GM20000 (cell line): ENCODE measurements around the gene BATF3.
"Not testable (repeated sequence)": the region's sequence is repeated elsewhere in the genome, so short reads cannot be mapped to it uniquely, and the experiment has no call there.

Experiments
- DNase-seq: peaks from one replicate; pipeline ENCODE4 v3.0.0; 2012; ENCODE audit warnings: low spot score
- CTCF ChIP-seq: IDR thresholded peaks from 2 replicates; pipeline ENCODE4 v1.5.1; 2012; ENCODE audit warnings: mild to moderate bottlenecking, control low read depth; ENCODE audit errors: extremely low read depth, missing control alignments

BATF3 gene

GRCh38 chr1:212731630-212732029 lies 32.0 kb upstream of the BATF3 start:
- no peak for TF ChIP-seq CTCF
- no peak for DNase-seq

GRCh38 chr1:212728606-212729005 lies 29.0 kb upstream of the BATF3 start:
- no peak for TF ChIP-seq CTCF
- DNase-seq, result no peak

- no peak for TF ChIP-seq CTCF
- DNase-seq, result no peak
Measured at GRCh38 chr1:212727386-212728181, 27.9 kb upstream of the BATF3 start.

- not testable (repeated sequence) for DNase-seq
Measured at GRCh38 chr1:212724679-212725078, 25.0 kb upstream of the BATF3 start.

- no peak for TF ChIP-seq CTCF
- DNase-seq, result no peak
Measured at GRCh38 chr1:212722270-212722957, 22.8 kb upstream of the BATF3 start.

- DNase-seq, result no peak
- no peak for TF ChIP-seq CTCF
Measured at GRCh38 chr1:212721388-212722247, 22.0 kb upstream of the BATF3 start.

GRCh38 chr1:212719633-212720032 lies 20.0 kb upstream of the BATF3 start:
- DNase-seq, result no peak
- no peak for TF ChIP-seq CTCF
